ENCODE results near the gene PRG2. TPM values are rescaled to one million over a fixed set of nuclear protein-coding genes. Genes with fewer than 3 reads are reported as not detected.
A peak's percentile ranks its signal among the peaks of the same experiment; 100 is the strongest.

The PRG2 gene
- total RNA-seq, 4 donors from 2014 or later, result 0.33 TPM; not detected in 3

- peaks cover 27 to 98% (median 77%) of the 10 kb centered on the region in 4 donors for H3K36me3 ChIP-seq
- 90% methylated on average over 3 of the region's 3 CpGs for WGBS
These were observed 26.0 kb upstream of the PRG2 start for GRCh38 chr11:57416436-57416835.

GRCh38 chr11:57414612-57415212 lies 24.3 kb upstream of the PRG2 start:
- H3K4me1 ChIP-seq, result peaks cover 9 to 21% (median 17%) of the 10 kb centered on the region in 4 donors
- no peak for DNase-seq (ENCODE audit: extremely low spot score)
- no peaks in the 10 kb centered on the region for H3K27me3 ChIP-seq
- no peaks in the 10 kb centered on the region for H3K9me3 ChIP-seq
- no peak overlapping the region for H3K27ac ChIP-seq (replicated peaks in 1 of 4)
- no peak for TF ChIP-seq POLR2AphosphoS5 (IDR thresholded peaks at IDR 0.05)
- TF ChIP-seq EP300 (IDR thresholded peaks at IDR 0.05), result no peak
- TF ChIP-seq CTCF (IDR thresholded peaks at IDR 0.05), result no peak
- TF ChIP-seq POLR2A (IDR thresholded peaks at IDR 0.05; ENCODE audit: low read depth), result no peak
- 93% methylated on average over 10 of the region's 11 CpGs for WGBS
- peaks cover 38 to 98% (median 75%) of the 10 kb centered on the region in 4 donors for H3K36me3 ChIP-seq
- intact Hi-C loops (cut with DNase I), result loop anchor here (2.0 kb wide), 1 partner anchor 26 kb away; no protein-coding TSS in a partner anchor
- no peak overlapping the region for H3K4me3 ChIP-seq

More at GRCh38 chr11:57416436-57416835, 26.0 kb upstream of the PRG2 start:
- no peak for DNase-seq (ENCODE audit: extremely low spot score)
- H3K27ac ChIP-seq (replicated peaks in 1 of 4), result peak overlapping the region in 1 of 4 donors; percentile 36
- TF ChIP-seq POLR2AphosphoS5 (IDR thresholded peaks at IDR 0.05), result no peak
- TF ChIP-seq POLR2A (IDR thresholded peaks at IDR 0.05; ENCODE audit: low read depth), result no peak
- TF ChIP-seq EP300 (IDR thresholded peaks at IDR 0.05), result no peak
- no peak for TF ChIP-seq CTCF (IDR thresholded peaks at IDR 0.05)
- H3K27me3 ChIP-seq, result no peaks in the 10 kb centered on the region
- H3K4me1 ChIP-seq, result peaks cover 9 to 24% (median 17%) of the 10 kb centered on the region in 4 donors
- no peak overlapping the region for H3K4me3 ChIP-seq
- intact Hi-C loops (cut with DNase I), result no loop called here
- H3K9me3 ChIP-seq, result no peaks in the 10 kb centered on the region

GRCh38 chr11:57413681-57414080 lies 23.2 kb upstream of the PRG2 start:
- H3K36me3 ChIP-seq, result peaks cover 46 to 98% (median 82%) of the 10 kb centered on the region in 4 donors
- TF ChIP-seq CTCF (IDR thresholded peaks at IDR 0.05) (no peak), POLR2A (IDR thresholded peaks at IDR 0.05; ENCODE audit: low read depth) (no peak), EP300 (IDR thresholded peaks at IDR 0.05) (no peak), POLR2AphosphoS5 (IDR thresholded peaks at IDR 0.05) (no peak)
- WGBS, result 97% methylated on average over 4 of the region's 4 CpGs
- H3K4me1 ChIP-seq, result peaks cover 9 to 21% (median 17%) of the 10 kb centered on the region in 4 donors
- intact Hi-C loops (cut with DNase I), result loop anchor here (2.0 kb wide), 1 partner anchor 27 kb away; no protein-coding TSS in a partner anchor
- H3K9me3 ChIP-seq, result no peaks in the 10 kb centered on the region
- no peak overlapping the region for H3K27ac ChIP-seq (replicated peaks in 1 of 4)
- H3K27me3 ChIP-seq, result no peaks in the 10 kb centered on the region
- H3K4me3 ChIP-seq, result no peak overlapping the region
- no peak for DNase-seq (ENCODE audit: extremely low spot score)

GRCh38 chr11:57410287-57410686 lies 19.8 kb upstream of the PRG2 start:
- TF ChIP-seq POLR2AphosphoS5 (IDR thresholded peaks at IDR 0.05) (no peak), POLR2A (IDR thresholded peaks at IDR 0.05; ENCODE audit: low read depth) (no peak), EP300 (IDR thresholded peaks at IDR 0.05) (no peak), CTCF (IDR thresholded peaks at IDR 0.05) (no peak)
- Histone ChIP-seq H3K4me1 (peaks cover 20 to 31% (median 27%) of the 10 kb centered on the region in 4 donors), H3K4me3 (no peak overlapping the region), H3K9me3 (no peaks in the 10 kb centered on the region), H3K36me3 (peaks cover 41 to 97% (median 74%) of the 10 kb centered on the region in 4 donors), H3K27ac (replicated peaks in 1 of 4) (no peak overlapping the region), H3K27me3 (no peaks in the 10 kb centered on the region)
- intact Hi-C loops (cut with DNase I), result no loop called here
- no peak for DNase-seq (ENCODE audit: extremely low spot score)
